ENCODE measurements around the gene SMCO2.

DNA sequence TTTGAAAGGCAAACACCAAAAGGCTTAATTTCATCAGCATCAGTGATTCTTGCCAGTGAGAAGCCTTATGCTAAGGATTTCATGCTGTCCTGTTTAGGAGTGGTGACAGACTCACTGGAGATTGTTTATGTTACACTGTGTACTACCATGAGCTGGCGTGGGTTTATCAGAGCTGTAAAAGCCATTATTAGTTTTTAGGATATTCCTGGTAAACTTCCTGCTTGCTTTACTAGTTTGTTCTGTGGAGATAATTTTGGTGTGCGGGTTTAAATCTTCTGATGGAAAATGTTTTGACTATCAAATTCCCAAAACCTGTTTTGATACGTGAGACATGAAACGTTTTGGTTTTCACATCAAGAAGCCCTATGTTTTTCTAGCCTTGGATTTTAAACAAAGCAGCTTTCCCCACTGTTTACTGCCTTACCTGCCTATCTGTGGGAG lies 92.7 kb downstream of the SMCO2 start:
- TF ChIP-seq, protein P1, sequence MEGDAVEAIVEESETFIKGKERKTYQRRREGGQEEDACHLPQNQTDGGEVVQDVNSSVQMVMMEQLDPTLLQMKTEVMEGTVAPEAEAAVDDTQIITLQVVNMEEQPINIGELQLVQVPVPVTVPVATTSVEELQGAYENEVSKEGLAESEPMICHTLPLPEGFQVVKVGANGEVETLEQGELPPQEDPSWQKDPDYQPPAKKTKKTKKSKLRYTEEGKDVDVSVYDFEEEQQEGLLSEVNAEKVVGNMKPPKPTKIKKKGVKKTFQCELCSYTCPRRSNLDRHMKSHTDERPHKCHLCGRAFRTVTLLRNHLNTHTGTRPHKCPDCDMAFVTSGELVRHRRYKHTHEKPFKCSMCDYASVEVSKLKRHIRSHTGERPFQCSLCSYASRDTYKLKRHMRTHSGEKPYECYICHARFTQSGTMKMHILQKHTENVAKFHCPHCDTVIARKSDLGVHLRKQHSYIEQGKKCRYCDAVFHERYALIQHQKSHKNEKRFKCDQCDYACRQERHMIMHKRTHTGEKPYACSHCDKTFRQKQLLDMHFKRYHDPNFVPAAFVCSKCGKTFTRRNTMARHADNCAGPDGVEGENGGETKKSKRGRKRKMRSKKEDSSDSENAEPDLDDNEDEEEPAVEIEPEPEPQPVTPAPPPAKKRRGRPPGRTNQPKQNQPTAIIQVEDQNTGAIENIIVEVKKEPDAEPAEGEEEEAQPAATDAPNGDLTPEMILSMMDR (conservative IDR thresholded peaks at IDR 0.05; ENCODE audit: low read length) = no peak
- TF ChIP-seq EZH2phosphoT487 (IDR thresholded peaks at IDR 0.05; ENCODE audit: borderline replicate concordance, low read depth, low read length) = no peak
